GM23338 (cell line): ENCODE results near the gene BCAP31. TPM values are rescaled to one million over a fixed set of nuclear protein-coding genes. Genes with fewer than 3 reads are reported as not detected.

Experiments
- ATAC-seq: fragments of 200-7000 bp; cut with Tn5 transposase; 3 replicates; pipeline ENCODE4 v1.9.1; 2020
- DNase-seq: peaks from one replicate; pipeline ENCODE4 v3.0.0-alpha.2; 2015; ENCODE audit warnings: low spot score
- H2AFZ ChIP-seq: fragments of 200-600 bp; sonication (generic); 2 replicates; pipeline ENCODE4 v1.8.0; 2016; ENCODE audit warnings: antibody characterized with exemption, mild to moderate bottlenecking, moderate library complexity
- H3F3A ChIP-seq: fragments of 200-600 bp; sonication (generic); replicated peaks from 2 replicates; pipeline ENCODE4 v1.8.0; 2017; ENCODE audit warnings: antibody characterized with exemption, mixed run types, low read depth
- H3K27ac ChIP-seq: fragments of 200-600 bp; sonication (generic); 2 replicates; pipeline ENCODE4 v1.6.1; 2016; ENCODE audit warnings: low read depth
- H3K27me3 ChIP-seq: fragments of 200-600 bp; sonication (generic); 2 replicates; pipeline ENCODE4 v1.8.0; 2016; ENCODE audit warnings: mild to moderate bottlenecking, mixed run types, moderate library complexity; ENCODE audit not compliant: insufficient read depth
- H3K36me3 ChIP-seq: fragments of 200-600 bp; sonication (generic); 2 replicates; pipeline ENCODE4 v1.8.0; 2016; ENCODE audit warnings: mild to moderate bottlenecking; ENCODE audit not compliant: insufficient read depth
- H3K4me1 ChIP-seq: fragments of 200-600 bp; sonication (generic); 2 replicates; pipeline ENCODE4 v1.8.0; 2016; ENCODE audit warnings: mild to moderate bottlenecking, moderate library complexity; ENCODE audit not compliant: insufficient read depth
- H3K4me2 ChIP-seq: fragments of 200-600 bp; sonication (generic); 2 replicates; pipeline ENCODE4 v1.7.1; 2017; ENCODE audit warnings: mixed run types
- H3K4me3 ChIP-seq: fragments of 200-600 bp; sonication (generic); 2 replicates; pipeline ENCODE4 v1.6.1; 2016; ENCODE audit warnings: mixed run types
- H3K79me2 ChIP-seq: fragments of 200-600 bp; sonication (generic); replicated peaks from 2 replicates; pipeline ENCODE4 v1.8.0; 2017; ENCODE audit warnings: mild to moderate bottlenecking; ENCODE audit not compliant: insufficient read depth
- H3K9me2 ChIP-seq: fragments of 200-600 bp; sonication (generic); 2 replicates; pipeline ENCODE4 v1.8.0; 2017; ENCODE audit not compliant: insufficient read depth
- H4K20me1 ChIP-seq: fragments of 200-600 bp; sonication (generic); replicated peaks from 2 replicates; pipeline ENCODE4 v1.8.0; 2017; ENCODE audit warnings: mild to moderate bottlenecking; ENCODE audit not compliant: insufficient read depth
- H3K27ac Mint-ChIP-seq: 2 replicates; pipeline ENCODE4 v1.8.0; 2020; ENCODE audit warnings: inconsistent platforms, mild to moderate bottlenecking, moderate library complexity, mixed read lengths
- H3K27me3 Mint-ChIP-seq: 3 replicates; pipeline ENCODE4 v1.8.0; 2022; ENCODE audit warnings: low read depth, mild to moderate bottlenecking, moderate library complexity, mixed read lengths, inconsistent platforms; ENCODE audit not compliant: insufficient read depth, poor library complexity
- H3K36me3 Mint-ChIP-seq: 3 replicates; pipeline ENCODE4 v1.8.0; 2021; ENCODE audit warnings: low read depth, mild to moderate bottlenecking, inconsistent platforms, moderate library complexity, mixed read lengths
- H3K4me1 Mint-ChIP-seq: 3 replicates; pipeline ENCODE4 v1.8.0; 2020; ENCODE audit warnings: mild to moderate bottlenecking, inconsistent platforms, mixed read lengths
- H3K4me3 Mint-ChIP-seq: 3 replicates; pipeline ENCODE4 v1.8.0; 2021; ENCODE audit warnings: moderate library complexity, mild to moderate bottlenecking, inconsistent platforms, mixed read lengths
- H3K9me3 Mint-ChIP-seq: 3 replicates; pipeline ENCODE4 v1.8.0; 2020; ENCODE audit warnings: moderate library complexity, mild to moderate bottlenecking, inconsistent platforms, mixed read lengths
- ETS1 ChIP-seq: IDR thresholded peaks from 2 replicates; pipeline ENCODE4 v1.6.1; 2016; ENCODE audit warnings: antibody characterized with exemption
- EZH2 ChIP-seq: fragments of 200-600 bp; sonication (generic); IDR thresholded peaks from one replicate; pipeline ENCODE4 v1.8.0; 2017; ENCODE audit warnings: antibody characterized with exemption, mild to moderate bottlenecking, low read depth; ENCODE audit not compliant: unreplicated experiment
- REST ChIP-seq: IDR thresholded peaks from one replicate; pipeline ENCODE4 v1.6.1; 2018; ENCODE audit warnings: antibody characterized with exemption; ENCODE audit not compliant: unreplicated experiment
- STAT1 ChIP-seq: IDR thresholded peaks from one replicate; pipeline ENCODE4 v1.6.1; 2016; ENCODE audit warnings: antibody characterized with exemption; ENCODE audit not compliant: unreplicated experiment
- ZNF114 ChIP-seq: fragments of 250-450 bp; sonication (Bioruptor Pico); IDR thresholded peaks from 2 replicates; pipeline ENCODE4 v1.5.0; 2020; ENCODE audit warnings: mild to moderate bottlenecking, moderate library complexity
- ZNF462 ChIP-seq: fragments of 250-450 bp; sonication (Bioruptor Pico); IDR thresholded peaks from 2 replicates; pipeline ENCODE4 v1.5.0; 2020; ENCODE audit warnings: mild to moderate bottlenecking, moderate library complexity
- polyA plus RNA-seq: library from polyadenylated mRNA; unstranded; fragments of >200 nt; fragmentation: Nextera tagmentation; extraction: Ambion mirVana; gene quantifications from 2 replicates; pipeline ENCODE4 v1.2.1, GENCODE V29; 2016
- total RNA-seq: library from RNA; depleted of rRNA; stranded (reverse); fragments of >200 nt; shearing (Covaris generic); gene quantifications from 2 replicates; pipeline ENCODE4 v1.2.3, GENCODE V29; 2014

The BCAP31 gene
- total and polyA plus RNA-seq, 2 experiments from 2014 or later: 85.0 to 145 TPM

GRCh38 chrX:153741446-153741845, 17.3 kb upstream of the BCAP31 start:
- no peaks in the 10 kb centered on the region for H3F3A ChIP-seq
- no peak overlapping the region for H3K4me3 ChIP-seq
- no peaks in the 10 kb centered on the region for H3K9me3 Mint-ChIP-seq
- no peaks in the 10 kb centered on the region for H3K9me2 ChIP-seq
- H3K4me2 ChIP-seq: no peak overlapping the region
- H2AFZ ChIP-seq: no peak overlapping the region
- H3K4me1 ChIP-seq: no peaks in the 10 kb centered on the region
- no peaks in the 10 kb centered on the region for H3K36me3 ChIP-seq
- no peak overlapping the region for H3K4me3 Mint-ChIP-seq
- no peaks in the 10 kb centered on the region for H3K27me3 ChIP-seq
- ATAC-seq (no peak), DNase-seq (no peak)
- no peaks in the 10 kb centered on the region for H3K79me2 ChIP-seq
- H3K36me3 Mint-ChIP-seq: no peaks in the 10 kb centered on the region; the same call in 2 of the 3 replicates
- H3K27ac ChIP-seq: no peak overlapping the region
- no peaks in the 10 kb centered on the region for H4K20me1 ChIP-seq
- H3K27ac Mint-ChIP-seq: no peak overlapping the region
- H3K27me3 Mint-ChIP-seq: peaks cover 1% of the 10 kb centered on the region
- H3K4me1 Mint-ChIP-seq: peaks cover 3% of the 10 kb centered on the region; the same call in 1 of the 3 replicates
- TF ChIP-seq ZNF114 (CRISPR knock-in tag) (no peak), ETS1 (no peak), STAT1 (no peak), EZH2 (no peak), REST (no peak), ZNF462 (CRISPR knock-in tag) (no peak)
